Activated CD4-positive, alpha-beta memory T cell treated with anti-CD3 and anti-CD28 coated beads, Interleukin-2, amount 10 ng/mL, durations not matched to agents 7 days and 5 days (primary cell): ENCODE data around the gene CEBPE. TPM values are rescaled to one million over a fixed set of nuclear protein-coding genes. Genes with fewer than 3 reads are reported as not detected.

ENCODE experiments used
- CTCF ChIA-PET: fragments of 350-600 bp; sonication (Branson Sonifier 250); formaldehyde crosslinking; loops from one replicate; lab custom pipeline; 2021; ENCODE audit warnings: antibody characterized with exemption, inconsistent platforms; lab: Charles Lee
- POLR2A ChIA-PET: fragments of 350-600 bp; sonication (Branson Sonifier 250); formaldehyde crosslinking; loops from one replicate; lab custom pipeline; 2021; ENCODE audit warnings: antibody characterized with exemption; lab: Charles Lee
- DNase-seq: peaks from one replicate; pipeline ENCODE4 v3.0.0-alpha.2; 2020
- H3K27ac Mint-ChIP-seq: one replicate; pipeline ENCODE4 v1.8.0; 2021; ENCODE audit warnings: mild to moderate bottlenecking, mixed read lengths
- H3K27me3 Mint-ChIP-seq: one replicate; pipeline ENCODE4 v1.8.0; 2021; ENCODE audit warnings: mixed read lengths
- H3K36me3 Mint-ChIP-seq: one replicate; pipeline ENCODE4 v1.8.0; 2021; ENCODE audit warnings: low read depth, mixed read lengths
- H3K4me1 Mint-ChIP-seq: one replicate; pipeline ENCODE4 v1.8.0; 2021; ENCODE audit warnings: mixed read lengths
- H3K4me3 Mint-ChIP-seq: one replicate; pipeline ENCODE4 v1.8.0; 2021; ENCODE audit warnings: mild to moderate bottlenecking, mixed read lengths
- H3K9me3 Mint-ChIP-seq: one replicate; pipeline ENCODE4 v1.8.0; 2021; ENCODE audit warnings: mixed read lengths
- total RNA-seq, 2 experiments: library from RNA; stranded (reverse); gene quantifications; one replicate each; pipeline ENCODE4 v1.2.3, GENCODE V29; 2021

The CEBPE gene
- total RNA-seq, 2 experiments from 2014 or later = 0.25 to 0.83 TPM

DNA sequence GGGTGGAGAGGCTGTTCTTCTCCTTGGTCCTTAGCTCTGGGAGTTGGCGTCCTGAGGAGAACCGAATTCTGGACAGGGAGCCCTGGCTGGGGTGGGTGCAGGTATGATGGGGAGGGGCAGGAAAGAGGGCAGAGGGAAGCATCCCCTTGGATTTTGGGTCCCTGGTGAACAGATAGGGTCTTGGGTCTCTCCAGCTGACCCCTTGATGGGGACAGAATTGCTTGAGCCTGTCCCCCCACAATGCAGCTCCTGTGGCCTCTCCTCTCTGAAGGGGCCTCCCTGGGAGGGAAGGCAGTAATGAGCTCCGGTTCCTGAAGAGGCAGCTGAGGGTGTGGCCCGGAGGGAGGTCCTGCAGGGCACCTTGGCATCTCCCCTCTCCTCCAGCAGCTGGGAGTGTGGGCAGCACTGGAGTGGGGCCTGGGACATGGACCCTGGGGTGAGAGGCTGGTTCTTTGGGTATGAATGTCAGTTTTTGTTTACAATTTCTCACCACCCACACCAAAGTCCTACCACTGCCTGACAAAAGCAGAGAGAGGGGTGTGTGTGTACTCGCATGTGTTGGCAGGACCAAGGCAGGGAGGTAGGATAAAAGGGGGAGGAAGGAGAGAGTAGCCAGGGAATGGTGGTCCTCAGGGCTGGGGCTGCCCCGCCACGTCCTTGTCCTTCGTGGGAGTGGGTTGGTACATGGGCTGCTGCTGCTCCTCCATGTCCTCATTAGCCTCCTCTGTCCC lies 7.7 kb upstream of the CEBPE start:
- H3K27me3 Mint-ChIP-seq = peaks cover 10% of the 10 kb centered on the region
- H3K36me3 Mint-ChIP-seq = no peaks in the 10 kb centered on the region
- H3K27ac Mint-ChIP-seq = no peak overlapping the region
- ChIA-PET POLR2A (no interaction called here), CTCF (interaction anchor here (1.4 kb wide), 1 partner anchor 61 kb away, joined by 4 read pairs; no protein-coding TSS in a partner anchor)
- no peak overlapping the region for H3K4me3 Mint-ChIP-seq
- H3K9me3 Mint-ChIP-seq = peaks cover 1% of the 10 kb centered on the region
- DNase-seq = no peak
- H3K4me1 Mint-ChIP-seq = peaks cover 19% of the 10 kb centered on the region

- Mint-ChIP-seq H3K27ac (no peak overlapping the region), H3K27me3 (peaks cover 6% of the 10 kb centered on the region), H3K9me3 (peaks cover 1% of the 10 kb centered on the region), H3K36me3 (no peaks in the 10 kb centered on the region), H3K4me1 (peaks cover 26% of the 10 kb centered on the region), H3K4me3 (no peak overlapping the region)
- no peak for DNase-seq
- POLR2A ChIA-PET = no interaction called here
- CTCF ChIA-PET = interaction anchor here (1.4 to 7.6 kb wide), 2 partner anchors 60 to 61 kb away, joined by 4 to 214 read pairs; partner anchors contain the start of gene SLC7A8
Measured at GRCh38 chr14:23125933-23126524, 7.0 kb upstream of the CEBPE start.

GRCh38 chr14:23125011-23125410 lies 6.0 kb upstream of the CEBPE start:
- CTCF ChIA-PET = interaction anchor here (7.6 kb wide), 1 partner anchor 61 kb away, joined by 214 read pairs; the partner anchor contains the start of gene SLC7A8
- DNase-seq = no peak
- peaks cover 3% of the 10 kb centered on the region for H3K27me3 Mint-ChIP-seq
- H3K4me1 Mint-ChIP-seq = peaks cover 36% of the 10 kb centered on the region
- no peak overlapping the region for H3K27ac Mint-ChIP-seq
- no peaks in the 10 kb centered on the region for H3K36me3 Mint-ChIP-seq
- POLR2A ChIA-PET = interaction anchor here (0.7 to 1.0 kb wide), 2 partner anchors 52 to 178 kb away, joined by 3 read pairs; partner anchors contain the start of gene PPP1R3E
- H3K9me3 Mint-ChIP-seq = peaks cover 1% of the 10 kb centered on the region
- no peak overlapping the region for H3K4me3 Mint-ChIP-seq

GRCh38 chr14:23124337-23124954 lies 5.4 kb upstream of the CEBPE start:
- no peak for DNase-seq
- Mint-ChIP-seq H3K27me3 (peaks cover 3% of the 10 kb centered on the region), H3K27ac (no peak overlapping the region), H3K36me3 (no peaks in the 10 kb centered on the region), H3K9me3 (peaks cover 1% of the 10 kb centered on the region), H3K4me3 (no peak overlapping the region), H3K4me1 (peaks cover 42% of the 10 kb centered on the region)
- ChIA-PET POLR2A (interaction anchor here (1.0 kb wide), 1 partner anchor 53 kb away, joined by 3 read pairs; no protein-coding TSS in a partner anchor), CTCF (interaction anchor here (1.5 to 7.6 kb wide), 2 partner anchors 17 to 62 kb away, joined by 4 to 214 read pairs; partner anchors contain the start of gene SLC7A8)

DNA sequence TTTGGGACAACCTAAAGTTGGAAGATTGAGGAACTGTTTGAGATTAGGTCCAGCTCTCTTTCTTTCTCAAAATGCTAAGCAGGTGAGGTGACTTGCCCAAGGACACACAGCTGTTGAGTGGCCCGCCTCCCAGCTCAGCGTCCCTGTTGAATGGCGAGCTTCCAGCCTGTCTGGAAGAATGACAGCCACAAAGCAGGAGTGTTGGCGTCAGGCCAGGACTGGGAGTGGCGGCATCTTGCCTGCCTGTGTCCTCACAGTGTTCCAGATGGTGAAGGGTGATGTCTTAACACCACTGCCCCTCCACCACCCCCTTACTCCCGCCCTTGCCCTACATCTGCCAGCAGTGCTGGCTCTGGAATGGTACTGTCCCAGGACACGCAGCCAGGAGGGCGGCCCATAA lies 4.4 kb upstream of the CEBPE start:
- CTCF ChIA-PET = interaction anchor here (1.5 to 7.6 kb wide), 2 partner anchors 18 to 63 kb away, joined by 4 to 214 read pairs; partner anchors contain the start of gene SLC7A8
- H3K27ac Mint-ChIP-seq = no peak overlapping the region
- no peaks in the 10 kb centered on the region for H3K9me3 Mint-ChIP-seq
- no peak overlapping the region for H3K4me3 Mint-ChIP-seq
- H3K27me3 Mint-ChIP-seq = peaks cover 3% of the 10 kb centered on the region
- no peaks in the 10 kb centered on the region for H3K36me3 Mint-ChIP-seq
- H3K4me1 Mint-ChIP-seq = peaks cover 40% of the 10 kb centered on the region
- DNase-seq = no peak
- POLR2A ChIA-PET = no interaction called here

DNA sequence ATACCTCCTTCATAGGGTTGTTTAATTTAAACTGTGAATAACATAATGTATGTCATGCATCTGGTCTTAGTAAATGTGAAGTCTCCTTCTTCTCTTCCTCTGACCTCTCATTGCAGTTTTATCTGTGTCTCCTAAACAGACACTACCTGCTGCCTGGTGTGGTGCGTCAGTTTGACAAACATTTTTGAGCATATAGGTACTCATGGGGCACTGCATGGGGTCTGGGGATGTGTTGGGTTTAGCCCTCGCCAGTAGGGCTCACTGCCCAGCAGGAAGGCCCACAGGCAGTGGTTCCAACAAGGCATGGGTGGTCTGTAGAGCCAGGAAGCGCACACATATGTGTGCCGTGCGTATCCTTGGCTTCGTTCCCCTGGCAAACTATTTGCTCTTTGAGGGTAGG lies 3.0 kb upstream of the CEBPE start:
- DNase-seq = no peak
- Mint-ChIP-seq H3K36me3 (no peaks in the 10 kb centered on the region), H3K4me3 (no peak overlapping the region), H3K9me3 (no peaks in the 10 kb centered on the region), H3K27me3 (peaks cover 3% of the 10 kb centered on the region), H3K4me1 (peaks cover 34% of the 10 kb centered on the region), H3K27ac (no peak overlapping the region)
- ChIA-PET CTCF (interaction anchor here (0.8 to 7.6 kb wide), 14 partner anchors 10 to 258 kb away, joined by 3 to 214 read pairs (median 22); partner anchors contain the start of genes ACIN1, C14orf119, PABPN1 and PPP1R3E), POLR2A (interaction anchor here (1.0 to 2.9 kb wide), 4 partner anchors 64 to 199 kb away, joined by 3 to 22 read pairs (median 10); partner anchors contain the start of genes PABPN1 and PPP1R3E)

DNA sequence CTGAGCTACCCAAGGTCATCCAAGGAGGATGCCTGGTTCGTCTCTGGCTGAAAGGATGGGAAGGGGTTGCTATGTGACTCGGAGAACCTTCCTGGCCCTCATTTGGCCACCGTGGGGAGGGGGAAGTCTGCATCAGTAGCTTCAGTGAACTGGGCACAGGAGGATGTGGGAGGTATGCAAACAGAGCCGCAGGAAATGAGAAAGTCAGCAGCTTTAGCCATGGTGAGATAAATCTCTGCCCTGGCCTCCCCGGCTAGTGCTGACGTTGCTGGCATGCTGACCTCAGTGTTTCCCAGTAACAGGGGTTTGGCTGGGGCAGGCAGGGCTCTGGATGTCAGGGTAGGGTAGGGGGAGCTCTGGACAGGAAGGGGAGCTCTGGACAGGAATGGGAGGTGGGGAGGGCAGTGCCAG lies 2.3 kb upstream of the CEBPE start:
- DNase-seq = peak; percentile 36
- ChIA-PET CTCF (interaction anchor here (0.6 to 7.6 kb wide), 36 partner anchors 8 to 262 kb away, joined by 3 to 214 read pairs (median 7); partner anchors contain the start of genes ACIN1, C14orf119, CDH24 and HAUS4), POLR2A (interaction anchor here (0.8 to 2.9 kb wide), 8 partner anchors 9 to 200 kb away, joined by 3 to 22 read pairs (median 4); partner anchors contain the start of genes ACIN1, C14orf119, PABPN1 and PPP1R3E)
- no peak overlapping the region for H3K4me3 Mint-ChIP-seq
- peaks cover 4% of the 10 kb centered on the region for H3K27me3 Mint-ChIP-seq
- peaks cover 34% of the 10 kb centered on the region for H3K4me1 Mint-ChIP-seq
- no peaks in the 10 kb centered on the region for H3K9me3 Mint-ChIP-seq
- peak overlapping the region; percentile 83 for H3K27ac Mint-ChIP-seq
- H3K36me3 Mint-ChIP-seq = no peaks in the 10 kb centered on the region

DNA sequence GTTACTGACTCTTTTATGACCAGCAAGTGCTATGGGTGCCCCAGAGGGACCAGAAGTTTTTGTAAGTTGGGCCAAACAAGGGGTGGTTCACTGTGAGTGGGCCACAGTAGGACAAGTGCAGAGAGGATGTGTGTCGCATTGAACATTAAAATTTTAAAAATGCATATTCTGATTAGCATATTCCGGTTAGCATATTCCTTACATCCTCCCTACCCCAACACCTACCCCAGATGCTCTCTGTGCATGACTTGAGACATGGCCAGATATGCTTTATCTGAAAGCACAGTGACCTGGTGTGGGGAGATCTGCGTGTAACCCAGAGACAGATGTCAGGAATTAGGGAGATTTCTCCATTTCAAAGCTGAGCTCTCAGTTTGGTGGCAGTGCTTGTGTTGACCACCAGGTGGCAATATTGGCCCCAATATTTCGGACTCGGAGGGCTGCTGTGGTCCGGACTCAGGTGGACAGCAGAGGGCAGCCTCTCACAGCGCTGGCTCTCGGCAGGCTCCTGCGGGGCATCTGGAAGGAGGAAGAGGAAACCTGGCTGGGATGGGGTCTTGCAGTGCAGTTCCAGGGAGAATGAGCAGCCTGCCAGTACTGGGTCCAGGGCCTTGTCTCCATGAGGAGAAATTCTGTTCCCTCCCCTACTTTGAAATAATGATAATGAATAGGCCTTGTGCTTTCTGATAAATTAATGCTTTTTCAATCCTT lies 1.6 kb upstream of the CEBPE start:
- H3K4me3 Mint-ChIP-seq = peak overlapping the region; percentile 36
- no peaks in the 10 kb centered on the region for H3K9me3 Mint-ChIP-seq
- CTCF ChIA-PET = interaction anchor here (0.6 to 7.6 kb wide), 56 partner anchors 9 to 436 kb away, joined by 3 to 214 read pairs (median 5); partner anchors contain the start of genes ACIN1, C14orf119, CDH24 and HAUS4
- H3K27ac Mint-ChIP-seq = peak overlapping the region; percentile 83
- DNase-seq = peak; percentile 85
- POLR2A ChIA-PET = interaction anchor here (0.6 to 2.9 kb wide), 13 partner anchors 10 to 201 kb away, joined by 3 to 22 read pairs (median 4); partner anchors contain the start of genes ACIN1, C14orf119, PABPN1 and PPP1R3E
- peaks cover 1% of the 10 kb centered on the region for H3K27me3 Mint-ChIP-seq
- H3K4me1 Mint-ChIP-seq = peaks cover 34% of the 10 kb centered on the region
- no peaks in the 10 kb centered on the region for H3K36me3 Mint-ChIP-seq

DNA sequence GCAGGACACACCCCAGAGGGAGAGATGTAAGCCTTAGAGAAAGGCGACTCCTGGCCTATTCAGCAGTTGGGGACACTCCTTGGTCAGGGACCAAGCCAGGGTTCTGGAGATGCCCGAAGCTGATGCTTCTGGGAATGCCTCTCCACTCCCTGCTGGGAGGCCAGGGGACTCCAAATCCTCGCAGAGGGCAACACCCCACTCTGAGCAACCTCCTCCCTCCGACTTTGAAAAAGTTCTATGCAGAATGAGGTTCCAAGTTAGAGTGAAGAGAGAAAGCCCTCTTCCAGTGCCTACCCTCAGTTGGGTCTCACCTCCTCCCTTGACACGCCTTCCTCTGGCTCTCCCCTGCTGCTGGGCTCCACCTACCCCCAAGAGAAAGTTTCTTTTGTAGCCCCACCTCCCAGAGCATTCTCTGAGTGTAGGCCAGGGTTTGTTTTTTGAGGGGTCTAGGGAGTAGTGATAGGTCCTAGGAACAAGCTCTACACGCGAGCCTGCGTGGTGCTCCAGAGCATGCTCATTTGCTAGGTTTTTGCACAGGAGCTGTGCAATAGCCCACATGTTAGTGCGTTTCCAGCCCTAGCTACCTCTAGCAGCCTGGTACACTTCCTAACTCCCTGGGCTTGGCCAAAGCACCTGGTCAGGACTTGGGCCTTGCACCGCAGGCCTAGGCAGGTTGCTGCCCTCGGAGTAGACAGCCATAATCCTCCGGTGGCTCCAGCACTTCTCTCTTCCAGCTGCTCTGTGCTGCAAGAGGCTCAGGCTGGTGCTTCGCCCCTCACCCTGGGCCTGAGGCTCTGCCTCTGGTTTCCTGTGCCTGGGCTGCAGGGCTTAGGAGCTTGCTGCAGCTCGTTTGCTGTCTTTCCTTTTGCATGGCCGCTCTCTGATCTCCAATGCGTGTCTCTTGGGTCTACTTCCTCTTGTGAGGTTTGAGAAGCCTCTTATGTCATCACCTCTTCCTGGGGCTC lies 590 bp upstream of the CEBPE start:
- Mint-ChIP-seq H3K4me3 (no peak overlapping the region), H3K9me3 (no peaks in the 10 kb centered on the region), H3K36me3 (no peaks in the 10 kb centered on the region), H3K27me3 (peaks cover 4% of the 10 kb centered on the region), H3K27ac (peak overlapping the region; percentile 83), H3K4me1 (peaks cover 41% of the 10 kb centered on the region)
- DNase-seq = peak; percentile 38
- ChIA-PET POLR2A (interaction anchor here (0.7 to 2.9 kb wide), 8 partner anchors 24 to 202 kb away, joined by 3 to 22 read pairs (median 6); partner anchors contain the start of genes ACIN1, C14orf119, PABPN1 and PPP1R3E), CTCF (interaction anchor here (0.6 to 7.6 kb wide), 21 partner anchors 10 to 269 kb away, joined by 3 to 214 read pairs (median 9); partner anchors contain the start of genes ACIN1, C14orf119, HOMEZ and PABPN1)

- no peak for DNase-seq
- peaks cover 47% of the 10 kb centered on the region for H3K4me1 Mint-ChIP-seq
- ChIA-PET POLR2A (no interaction called here), CTCF (no interaction called here)
- H3K36me3 Mint-ChIP-seq = no peaks in the 10 kb centered on the region
- peaks cover 4% of the 10 kb centered on the region for H3K27me3 Mint-ChIP-seq
- H3K4me3 Mint-ChIP-seq = no peak overlapping the region
- H3K9me3 Mint-ChIP-seq = no peaks in the 10 kb centered on the region
- H3K27ac Mint-ChIP-seq = no peak overlapping the region
Measured at GRCh38 chr14:23117371-23118020, 1.6 kb downstream of the CEBPE start.
